ENCODE data around the gene OR13C4. TPM values are rescaled to one million over a fixed set of nuclear protein-coding genes. Genes with fewer than 3 reads are reported as not detected.

OR13C4 gene
- total RNA-seq, 3 donors from 2014 or later = not detected

GRCh38 chr9:104503440-104503839 is 23.6 kb downstream of the OR13C4 start:
- H3K36me3 Mint-ChIP-seq (ENCODE audit: insufficient read depth) = no peaks in the 10 kb centered on the region
- H3K4me3 Mint-ChIP-seq = no peak overlapping the region
- no peak for ATAC-seq
- H3K27me3 Mint-ChIP-seq (ENCODE audit: low read depth) = no peaks in the 10 kb centered on the region
- no peaks in the 10 kb centered on the region for H3K4me1 Mint-ChIP-seq (ENCODE audit: low read depth)
- no peak for DNase-seq
- no peaks in the 10 kb centered on the region for H3K9me3 Mint-ChIP-seq

DNA sequence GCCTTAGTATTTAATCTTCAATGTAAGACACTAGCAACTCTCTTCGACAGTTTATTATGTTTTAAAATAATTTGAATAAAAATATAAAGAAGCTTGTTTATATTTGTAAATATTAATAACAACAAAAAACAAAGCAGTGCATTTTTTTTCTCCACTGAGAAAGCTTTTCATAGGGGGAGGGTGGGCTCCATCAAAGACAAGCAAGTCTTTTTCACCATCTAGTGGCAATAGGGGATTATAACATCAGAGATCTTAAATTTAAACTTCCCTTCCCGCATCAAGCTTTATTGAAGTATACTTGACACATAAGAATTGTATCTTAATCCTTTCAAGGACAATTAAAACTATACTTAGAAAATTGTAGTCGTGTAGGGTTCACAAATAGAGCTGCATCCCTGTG is 32.2 kb downstream of the OR13C4 start:
- Mint-ChIP-seq H3K4me1 (ENCODE audit: low read depth) (no peaks in the 10 kb centered on the region), H3K4me3 (no peak overlapping the region), H3K9me3 (peaks cover 4% of the 10 kb centered on the region), H3K27me3 (ENCODE audit: low read depth) (no peaks in the 10 kb centered on the region), H3K36me3 (ENCODE audit: insufficient read depth) (no peaks in the 10 kb centered on the region)
- no peak for DNase-seq
- no peak for ATAC-seq

DNA sequence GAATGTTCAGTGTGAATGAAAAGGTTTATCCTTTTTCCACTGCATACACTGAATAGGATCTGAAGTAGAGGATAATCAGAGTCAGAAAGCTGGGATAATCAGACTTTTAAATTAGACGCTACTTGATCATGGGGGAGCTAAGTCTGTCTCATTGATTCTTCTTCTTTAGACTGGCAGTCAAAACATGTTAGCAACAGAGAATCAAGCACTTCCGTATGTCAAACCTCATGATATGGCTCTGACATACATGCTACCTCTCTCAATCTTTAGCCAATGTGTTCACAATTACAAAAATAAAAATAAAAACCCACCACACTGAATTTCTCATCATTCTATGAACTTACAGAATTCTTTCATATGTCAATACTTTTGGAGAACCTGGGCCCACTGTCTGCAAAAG is 42.0 kb downstream of the OR13C4 start:
- Mint-ChIP-seq H3K4me3 (no peak overlapping the region), H3K4me1 (ENCODE audit: low read depth) (no peaks in the 10 kb centered on the region), H3K27me3 (ENCODE audit: low read depth) (no peaks in the 10 kb centered on the region), H3K9me3 (no peaks in the 10 kb centered on the region), H3K36me3 (ENCODE audit: insufficient read depth) (no peaks in the 10 kb centered on the region)
- ATAC-seq = no peak
- DNase-seq = no peak

DNA sequence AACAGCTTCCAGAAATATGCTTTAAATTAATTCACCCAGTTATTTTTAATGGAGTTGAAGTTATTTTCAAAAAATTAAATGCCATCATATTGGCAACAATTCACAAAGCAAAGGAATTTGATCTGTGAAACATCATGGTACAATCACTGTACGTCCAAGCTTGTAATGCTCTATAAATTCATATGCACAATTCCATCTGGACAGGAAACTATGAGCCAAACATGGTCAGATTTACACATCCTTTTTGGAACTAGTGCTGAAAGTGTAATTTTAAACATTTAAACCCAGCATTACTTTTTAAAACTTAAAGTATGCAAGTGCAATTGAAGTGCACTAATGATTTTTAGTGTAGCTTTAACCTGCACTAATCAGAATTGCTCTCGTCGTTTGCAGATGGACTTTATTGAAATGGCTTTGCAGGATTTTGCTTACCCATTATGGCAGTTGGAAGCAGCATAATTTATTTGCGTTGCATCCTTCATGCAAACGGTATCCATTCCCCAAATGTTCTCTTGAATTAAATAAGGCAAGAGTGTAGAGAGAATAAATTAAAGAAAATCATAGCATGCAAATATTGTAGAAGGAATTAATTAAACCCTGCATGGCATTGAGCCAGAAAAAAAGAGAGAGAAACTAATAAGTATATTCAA is 44.0 kb downstream of the OR13C4 start:
- no peaks in the 10 kb centered on the region for H3K9me3 Mint-ChIP-seq
- ATAC-seq = no peak
- H3K36me3 Mint-ChIP-seq (ENCODE audit: insufficient read depth) = no peaks in the 10 kb centered on the region
- H3K27me3 Mint-ChIP-seq (ENCODE audit: low read depth) = no peaks in the 10 kb centered on the region
- no peak overlapping the region for H3K4me3 Mint-ChIP-seq
- H3K4me1 Mint-ChIP-seq (ENCODE audit: low read depth) = no peaks in the 10 kb centered on the region
- no peak for DNase-seq

Other genes with a start within 250 kb of the OR13C4 start
- gene OR13F1, start 22.9 kb downstream of the OR13C4 start, total RNA-seq = not detected
- not detected for gene OR13C3, start 9.6 kb upstream of the OR13C4 start, total RNA-seq
- not detected for gene OR13C8, start 42.0 kb upstream of the OR13C4 start, total RNA-seq
- not detected for gene OR13C5, start 72.2 kb upstream of the OR13C4 start, total RNA-seq
- not detected for gene OR13C2, start 78.4 kb upstream of the OR13C4 start, total RNA-seq
- not detected for gene OR13C9, start 91.0 kb upstream of the OR13C4 start, total RNA-seq
- gene OR13D1, start 167.3 kb upstream of the OR13C4 start, total RNA-seq = not detected
- gene NIPSNAP3A, start 220.5 kb upstream of the OR13C4 start, total RNA-seq = 1 to 10 TPM; 3.4 to 4.1 (median 3.7) TPM
- gene NIPSNAP3B, start 236.9 kb upstream of the OR13C4 start, total RNA-seq = under 1 TPM in 2 of 3 donors, not detected in 1; 0.14 to 0.63 TPM